HEK293 (cell line): ENCODE results near the gene KIF5A.

Source experiments
- FEZF1 ChIP-seq: fragments of 450-650 bp; formaldehyde crosslinking; IDR thresholded peaks from 2 replicates; pipeline ENCODE4 v1.5.1; 2016; ENCODE audit warnings: missing biosample characterization, missing genetic modification characterization
- KLF16 ChIP-seq: fragments of 450-650 bp; formaldehyde crosslinking; IDR thresholded peaks from 2 replicates; pipeline ENCODE4 v1.5.1; 2017; ENCODE audit warnings: missing biosample characterization, missing genetic modification characterization
- MYNN ChIP-seq: fragments of 450-650 bp; formaldehyde crosslinking; IDR thresholded peaks from 2 replicates; pipeline ENCODE4 v1.5.1; 2016; ENCODE audit warnings: missing biosample characterization, missing genetic modification characterization, borderline replicate concordance
- SCRT1 ChIP-seq: fragments of 450-650 bp; formaldehyde crosslinking; IDR thresholded peaks from 2 replicates; pipeline ENCODE4 v1.5.1; 2016; ENCODE audit warnings: missing biosample characterization, missing genetic modification characterization, borderline replicate concordance
- TCF7L2 ChIP-seq: IDR thresholded peaks from 2 replicates; pipeline ENCODE4 v1.6.1; 2011; ENCODE audit warnings: low read depth, mild to moderate bottlenecking, inconsistent platforms, low read length, moderate library complexity, borderline replicate concordance
- ZBTB7A ChIP-seq: fragments of 450-650 bp; formaldehyde crosslinking; IDR thresholded peaks from 2 replicates; pipeline ENCODE4 v1.5.1; 2016; ENCODE audit warnings: low read depth, missing biosample characterization, missing genetic modification characterization
- ZNF175 ChIP-seq: fragments of 450-650 bp; formaldehyde crosslinking; IDR thresholded peaks from 2 replicates; pipeline ENCODE4 v1.5.1; 2016; ENCODE audit warnings: missing biosample characterization, missing genetic modification characterization
- ZNF560 ChIP-seq: fragments of 450-650 bp; formaldehyde crosslinking; IDR thresholded peaks from 2 replicates; pipeline ENCODE4 v1.5.1; 2017; ENCODE audit warnings: missing biosample characterization, missing genetic modification characterization, borderline replicate concordance
- ZNF792 ChIP-seq: fragments of 450-650 bp; formaldehyde crosslinking; IDR thresholded peaks from 2 replicates; pipeline ENCODE4 v1.5.1; 2016; ENCODE audit warnings: missing biosample characterization, missing genetic modification characterization
- ZSCAN18 ChIP-seq: fragments of 450-650 bp; formaldehyde crosslinking; IDR thresholded peaks from 2 replicates; pipeline ENCODE4 v1.5.1; 2016; ENCODE audit warnings: missing biosample characterization, missing genetic modification characterization
- TF ChIP-seq, protein P1 (sequence below): fragments of 450-650 bp; formaldehyde crosslinking; IDR thresholded peaks from 2 replicates; pipeline ENCODE4 v1.5.1; 2016; ENCODE audit warnings: missing biosample characterization, missing genetic modification characterization

GRCh38 chr12:57603815-57604453, 54.1 kb downstream of the KIF5A start:
- TF ChIP-seq, protein P1, sequence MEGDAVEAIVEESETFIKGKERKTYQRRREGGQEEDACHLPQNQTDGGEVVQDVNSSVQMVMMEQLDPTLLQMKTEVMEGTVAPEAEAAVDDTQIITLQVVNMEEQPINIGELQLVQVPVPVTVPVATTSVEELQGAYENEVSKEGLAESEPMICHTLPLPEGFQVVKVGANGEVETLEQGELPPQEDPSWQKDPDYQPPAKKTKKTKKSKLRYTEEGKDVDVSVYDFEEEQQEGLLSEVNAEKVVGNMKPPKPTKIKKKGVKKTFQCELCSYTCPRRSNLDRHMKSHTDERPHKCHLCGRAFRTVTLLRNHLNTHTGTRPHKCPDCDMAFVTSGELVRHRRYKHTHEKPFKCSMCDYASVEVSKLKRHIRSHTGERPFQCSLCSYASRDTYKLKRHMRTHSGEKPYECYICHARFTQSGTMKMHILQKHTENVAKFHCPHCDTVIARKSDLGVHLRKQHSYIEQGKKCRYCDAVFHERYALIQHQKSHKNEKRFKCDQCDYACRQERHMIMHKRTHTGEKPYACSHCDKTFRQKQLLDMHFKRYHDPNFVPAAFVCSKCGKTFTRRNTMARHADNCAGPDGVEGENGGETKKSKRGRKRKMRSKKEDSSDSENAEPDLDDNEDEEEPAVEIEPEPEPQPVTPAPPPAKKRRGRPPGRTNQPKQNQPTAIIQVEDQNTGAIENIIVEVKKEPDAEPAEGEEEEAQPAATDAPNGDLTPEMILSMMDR (tag by site-specific recombination): no peak
- TF ChIP-seq FEZF1 (tag by site-specific recombination) (0 out of 2 replicates have a peak, but pooled peaks have one; percentile 42), MYNN (tag by site-specific recombination) (no peak), ZBTB7A (tag by site-specific recombination) (no peak), ZNF792 (tag by site-specific recombination) (no peak), KLF16 (tag by site-specific recombination) (no peak), SCRT1 (tag by site-specific recombination) (no peak), ZSCAN18 (tag by site-specific recombination) (no peak), ZNF560 (tag by site-specific recombination) (no peak), ZNF175 (no peak), TCF7L2 (no peak)
